ENCODE data around the gene PFDN1.

DNA sequence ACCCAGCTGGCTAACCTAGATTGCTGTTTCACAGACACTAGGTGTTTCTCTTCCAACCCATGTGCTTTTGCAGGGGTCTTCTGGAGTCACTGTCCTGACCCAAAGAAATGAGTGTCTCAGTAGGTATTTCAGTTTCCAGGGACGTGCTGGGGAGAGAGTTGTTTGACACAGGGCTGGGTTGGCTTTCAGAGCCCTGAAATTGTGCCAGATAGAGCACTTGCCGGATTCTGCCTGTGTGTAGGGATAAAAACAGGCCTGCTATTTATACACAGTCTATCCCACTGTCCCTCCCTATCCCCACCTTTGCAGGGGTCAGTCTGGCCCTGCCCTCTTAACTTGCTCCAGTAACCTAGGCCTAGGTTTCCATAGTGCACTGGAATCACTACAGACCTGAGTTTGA lies 44.5 kb upstream of the PFDN1 start:
- TF ChIP-seq POLR2A (IDR thresholded peaks at IDR 0.05; ENCODE audit: low read depth, low read length) (no peak), POU2F2 (IDR thresholded peaks at IDR 0.05; ENCODE audit: low read depth, low read length) (no peak), TAF1 (IDR thresholded peaks at IDR 0.05; ENCODE audit: low read depth, low read length) (no peak)

Data from GM12891 (cell line).